ENCODE data around the gene HOXC4.
"Not testable (repeated sequence)": the region's sequence is repeated elsewhere in the genome, so short reads cannot be mapped to it uniquely, and the experiment has no call there.

- TF ChIP-seq CTCF (conservative IDR thresholded peaks at IDR 0.05); ZFX (IDR thresholded peaks at IDR 0.05): not testable (repeated sequence)
Measured at GRCh38 chr12:54081581-54082396, 28.2 kb downstream of the HOXC4 start.
